ENCODE results near the gene CMSS1. TPM values are rescaled to one million over a fixed set of nuclear protein-coding genes. Genes with fewer than 3 reads are reported as not detected.

The CMSS1 gene
- total RNA-seq, 1 experiment from 2014 or later, result 86.3 TPM

GRCh38 chr3:100096866-100097265 is 279.2 kb downstream of the CMSS1 start:
- DNase-seq (ENCODE audit: low read depth, low spot score), result no peak
- no peaks in the 10 kb centered on the region for H3K9me3 ChIP-seq (ENCODE audit: control insufficient read depth, insufficient read depth, low read depth, low read length)
- no TSS peak for BruUV-seq (replicated peaks)
- ATAC-seq, result no peak
- H3K27ac ChIP-seq (ENCODE audit: low read length), result no peak overlapping the region
- H3K4me1 ChIP-seq (ENCODE audit: control insufficient read depth, insufficient read depth, low read length), result no peaks in the 10 kb centered on the region
- no peak overlapping the region for H3K4me3 ChIP-seq (ENCODE audit: low read depth in 2 of 2, low read length in 2 of 2)
- no peaks in the 10 kb centered on the region for H3K36me3 ChIP-seq (ENCODE audit: control insufficient read depth, insufficient read depth, low read length)
- TF ChIP-seq SIN3A (IDR thresholded peaks at IDR 0.05; ENCODE audit: borderline replicate concordance, insufficient read depth, low read depth, low read length), result no peak
- TF ChIP-seq, protein P1, sequence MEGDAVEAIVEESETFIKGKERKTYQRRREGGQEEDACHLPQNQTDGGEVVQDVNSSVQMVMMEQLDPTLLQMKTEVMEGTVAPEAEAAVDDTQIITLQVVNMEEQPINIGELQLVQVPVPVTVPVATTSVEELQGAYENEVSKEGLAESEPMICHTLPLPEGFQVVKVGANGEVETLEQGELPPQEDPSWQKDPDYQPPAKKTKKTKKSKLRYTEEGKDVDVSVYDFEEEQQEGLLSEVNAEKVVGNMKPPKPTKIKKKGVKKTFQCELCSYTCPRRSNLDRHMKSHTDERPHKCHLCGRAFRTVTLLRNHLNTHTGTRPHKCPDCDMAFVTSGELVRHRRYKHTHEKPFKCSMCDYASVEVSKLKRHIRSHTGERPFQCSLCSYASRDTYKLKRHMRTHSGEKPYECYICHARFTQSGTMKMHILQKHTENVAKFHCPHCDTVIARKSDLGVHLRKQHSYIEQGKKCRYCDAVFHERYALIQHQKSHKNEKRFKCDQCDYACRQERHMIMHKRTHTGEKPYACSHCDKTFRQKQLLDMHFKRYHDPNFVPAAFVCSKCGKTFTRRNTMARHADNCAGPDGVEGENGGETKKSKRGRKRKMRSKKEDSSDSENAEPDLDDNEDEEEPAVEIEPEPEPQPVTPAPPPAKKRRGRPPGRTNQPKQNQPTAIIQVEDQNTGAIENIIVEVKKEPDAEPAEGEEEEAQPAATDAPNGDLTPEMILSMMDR (IDR thresholded peaks at IDR 0.05), result no peak
- TF ChIP-seq, protein P2, sequence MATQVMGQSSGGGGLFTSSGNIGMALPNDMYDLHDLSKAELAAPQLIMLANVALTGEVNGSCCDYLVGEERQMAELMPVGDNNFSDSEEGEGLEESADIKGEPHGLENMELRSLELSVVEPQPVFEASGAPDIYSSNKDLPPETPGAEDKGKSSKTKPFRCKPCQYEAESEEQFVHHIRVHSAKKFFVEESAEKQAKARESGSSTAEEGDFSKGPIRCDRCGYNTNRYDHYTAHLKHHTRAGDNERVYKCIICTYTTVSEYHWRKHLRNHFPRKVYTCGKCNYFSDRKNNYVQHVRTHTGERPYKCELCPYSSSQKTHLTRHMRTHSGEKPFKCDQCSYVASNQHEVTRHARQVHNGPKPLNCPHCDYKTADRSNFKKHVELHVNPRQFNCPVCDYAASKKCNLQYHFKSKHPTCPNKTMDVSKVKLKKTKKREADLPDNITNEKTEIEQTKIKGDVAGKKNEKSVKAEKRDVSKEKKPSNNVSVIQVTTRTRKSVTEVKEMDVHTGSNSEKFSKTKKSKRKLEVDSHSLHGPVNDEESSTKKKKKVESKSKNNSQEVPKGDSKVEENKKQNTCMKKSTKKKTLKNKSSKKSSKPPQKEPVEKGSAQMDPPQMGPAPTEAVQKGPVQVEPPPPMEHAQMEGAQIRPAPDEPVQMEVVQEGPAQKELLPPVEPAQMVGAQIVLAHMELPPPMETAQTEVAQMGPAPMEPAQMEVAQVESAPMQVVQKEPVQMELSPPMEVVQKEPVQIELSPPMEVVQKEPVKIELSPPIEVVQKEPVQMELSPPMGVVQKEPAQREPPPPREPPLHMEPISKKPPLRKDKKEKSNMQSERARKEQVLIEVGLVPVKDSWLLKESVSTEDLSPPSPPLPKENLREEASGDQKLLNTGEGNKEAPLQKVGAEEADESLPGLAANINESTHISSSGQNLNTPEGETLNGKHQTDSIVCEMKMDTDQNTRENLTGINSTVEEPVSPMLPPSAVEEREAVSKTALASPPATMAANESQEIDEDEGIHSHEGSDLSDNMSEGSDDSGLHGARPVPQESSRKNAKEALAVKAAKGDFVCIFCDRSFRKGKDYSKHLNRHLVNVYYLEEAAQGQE (IDR thresholded peaks at IDR 0.05; ENCODE audit: insufficient read depth in 1 of 2, low read depth in 2 of 2, low read length in 1 of 2), result no peak
- TF ChIP-seq POLR2AphosphoS5 (IDR thresholded peaks at IDR 0.05; ENCODE audit: low read depth, low read length), result no peak
- TF ChIP-seq TCF7L2 (IDR thresholded peaks at IDR 0.05; ENCODE audit: low read depth, low read length), result no peak
- no peaks in the 10 kb centered on the region for H3K27me3 ChIP-seq (ENCODE audit: control insufficient read depth, insufficient read depth, low read length)
- intact Hi-C loops (cut with micrococcal nuclease; ENCODE audit: unreplicated experiment) (no loop called here), in situ Hi-C loops (cut with HindIII; ENCODE audit: low pct_unique_long_range_greater_than_20kb, low sequenced_read_pairs) (no loop called here)
- POLR2A ChIA-PET, result no interaction called here
- CTCF ChIA-PET, result no interaction called here

GRCh38 chr3:100097919-100098783 is 280.5 kb downstream of the CMSS1 start:
- CTCF ChIA-PET, result no interaction called here
- POLR2A ChIA-PET, result no interaction called here
- ATAC-seq, result no peak

More at GRCh38 chr3:100097919-100098783, 280.5 kb downstream of the CMSS1 start:
- Histone ChIP-seq H3K9me3 (ENCODE audit: control insufficient read depth, insufficient read depth, low read depth, low read length) (no peaks in the 10 kb centered on the region), H3K4me1 (ENCODE audit: control insufficient read depth, insufficient read depth, low read length) (peaks cover 1% of the 10 kb centered on the region; the same call in 1 of the 2 replicates), H3K36me3 (ENCODE audit: control insufficient read depth, insufficient read depth, low read length) (no peaks in the 10 kb centered on the region), H3K27ac (ENCODE audit: low read length) (no peak overlapping the region), H3K4me3 (ENCODE audit: low read depth in 2 of 2, low read length in 2 of 2) (no peak overlapping the region), H3K27me3 (ENCODE audit: control insufficient read depth, insufficient read depth, low read length) (no peaks in the 10 kb centered on the region)
- in situ Hi-C loops (cut with HindIII; ENCODE audit: low pct_unique_long_range_greater_than_20kb, low sequenced_read_pairs) (no loop called here), intact Hi-C loops (cut with micrococcal nuclease; ENCODE audit: unreplicated experiment) (no loop called here)
- BruUV-seq (replicated peaks), result no TSS peak
- TF ChIP-seq, protein P2 (IDR thresholded peaks at IDR 0.05; ENCODE audit: insufficient read depth in 1 of 2, low read depth in 2 of 2, low read length in 1 of 2), result no peak
- TF ChIP-seq, protein P1 (IDR thresholded peaks at IDR 0.05), result no peak
- no peak for TF ChIP-seq TCF7L2 (IDR thresholded peaks at IDR 0.05; ENCODE audit: low read depth, low read length)
- TF ChIP-seq POLR2AphosphoS5 (IDR thresholded peaks at IDR 0.05; ENCODE audit: low read depth, low read length), result no peak
- TF ChIP-seq SIN3A (IDR thresholded peaks at IDR 0.05; ENCODE audit: borderline replicate concordance, insufficient read depth, low read depth, low read length), result no peak
- DNase-seq (ENCODE audit: low read depth, low spot score), result no peak
